Endodermal cell (in vitro differentiated cells): ENCODE measurements around the gene DHH. TPM values are rescaled to one million over a fixed set of nuclear protein-coding genes. Genes with fewer than 3 reads are reported as not detected.

Experiments
- DNase-seq: peaks from one replicate; pipeline ENCODE4 v3.0.0-alpha.2; 2017
- H3K27ac ChIP-seq: 2 replicates; pipeline ENCODE4 v1.5.1; 2013; ENCODE audit warnings: mild to moderate bottlenecking, low read depth, low read length, moderate library complexity
- H3K27me3 ChIP-seq: 2 replicates; pipeline ENCODE4 v1.6.1; 2013; ENCODE audit warnings: mild to moderate bottlenecking, low read length, moderate library complexity; ENCODE audit not compliant: insufficient read depth, control insufficient read depth, poor library complexity, severe bottlenecking
- H3K36me3 ChIP-seq: 2 replicates; pipeline ENCODE4 v1.7.0; 2013; ENCODE audit warnings: mild to moderate bottlenecking, low read length, moderate library complexity; ENCODE audit not compliant: control insufficient read depth, insufficient read depth
- H3K4me1 ChIP-seq: one replicate; pipeline ENCODE4 v1.7.0; 2013; ENCODE audit warnings: low read length; ENCODE audit not compliant: control insufficient read depth, insufficient read depth
- H3K4me3 ChIP-seq: 2 replicates; pipeline ENCODE4 v1.5.1; 2013; ENCODE audit warnings: mild to moderate bottlenecking, low read length, moderate library complexity
- H3K9ac ChIP-seq: 2 replicates; pipeline ENCODE4 v1.6.1; 2013; ENCODE audit warnings: mild to moderate bottlenecking, low read length, moderate library complexity; ENCODE audit not compliant: poor library complexity, severe bottlenecking; ENCODE audit errors: extremely low read depth
- H3K9me3 ChIP-seq: 2 replicates; pipeline ENCODE4 v1.6.1; 2013; ENCODE audit warnings: mild to moderate bottlenecking, low read length, moderate library complexity; ENCODE audit not compliant: control insufficient read depth
- H3K27ac Mint-ChIP-seq: 2 replicates; pipeline ENCODE4 v1.8.0; 2020; ENCODE audit warnings: mixed read lengths
- H3K27me3 Mint-ChIP-seq: 2 replicates; pipeline ENCODE4 v1.8.0; 2021; ENCODE audit warnings: mild to moderate bottlenecking, mixed read lengths; ENCODE audit not compliant: insufficient read depth
- H3K36me3 Mint-ChIP-seq: 2 replicates; pipeline ENCODE4 v1.8.0; 2020; ENCODE audit warnings: low read depth, mixed read lengths
- H3K4me1 Mint-ChIP-seq: 2 replicates; pipeline ENCODE4 v1.8.0; 2020; ENCODE audit warnings: mixed read lengths
- H3K4me3 Mint-ChIP-seq: 2 replicates; pipeline ENCODE4 v1.8.0; 2020; ENCODE audit warnings: mild to moderate bottlenecking, moderate library complexity, mixed read lengths
- H3K9me3 Mint-ChIP-seq: 2 replicates; pipeline ENCODE4 v1.8.0; 2020; ENCODE audit warnings: mild to moderate bottlenecking, mixed read lengths
- WGBS, 2 experiments: methylation state at CpG; one replicate each; pipeline versions ENCODE4 v1.1.5 to v1.1.7; 2013; ENCODE audit warnings: missing lambda C conversion rate in 2 of 2, mixed read lengths in 1 of 2; ENCODE audit not compliant: insufficient coverage in 1 of 2, insufficient read length in 1 of 2; 5-methylcytosine and 5-hydroxymethylcytosine counted together
- total RNA-seq, 2 donors: library from RNA; stranded (reverse); fragmentation: NEBNext Ultra II Directional in 1 of 2; extraction: Animal tissue kit (Norgen Biotek cat#: 25700) in 1 of 2; gene quantifications; 2 replicates in 1 of 2; 3 replicates in 1 of 2; pipeline ENCODE4 v1.2.1, GENCODE V29; 2021
- TF ChIP-seq, protein P1 (sequence below): fragments of 200-600 bp; sonication (generic); conservative IDR thresholded peaks from 2 replicates; pipeline ENCODE4 v1.5.0; 2021; ENCODE audit warnings: antibody characterized with exemption, mild to moderate bottlenecking

The DHH gene
- total RNA-seq, 2 donors from 2014 or later: 0.15 to 0.51 TPM

DNA sequence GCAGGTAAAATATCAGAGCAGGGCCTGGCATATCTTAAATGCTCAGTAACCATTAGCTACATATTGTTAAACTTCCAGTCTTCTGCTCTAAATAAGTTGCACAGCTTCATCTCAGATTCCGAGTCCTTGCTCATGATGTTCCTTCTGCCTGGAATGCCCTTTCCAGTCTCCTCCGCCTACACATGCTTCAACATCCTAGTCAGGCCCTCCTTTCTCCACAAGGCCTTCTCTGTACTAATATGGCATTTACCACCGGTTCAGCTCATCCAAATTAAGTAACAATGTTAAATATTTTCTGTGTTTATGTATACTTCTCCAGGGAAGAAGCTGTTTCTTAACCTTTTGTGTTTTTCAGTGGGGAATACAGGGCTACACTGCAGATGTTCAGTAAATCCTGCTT is 8.5 kb downstream of the DHH start:
- TF ChIP-seq, protein P1, sequence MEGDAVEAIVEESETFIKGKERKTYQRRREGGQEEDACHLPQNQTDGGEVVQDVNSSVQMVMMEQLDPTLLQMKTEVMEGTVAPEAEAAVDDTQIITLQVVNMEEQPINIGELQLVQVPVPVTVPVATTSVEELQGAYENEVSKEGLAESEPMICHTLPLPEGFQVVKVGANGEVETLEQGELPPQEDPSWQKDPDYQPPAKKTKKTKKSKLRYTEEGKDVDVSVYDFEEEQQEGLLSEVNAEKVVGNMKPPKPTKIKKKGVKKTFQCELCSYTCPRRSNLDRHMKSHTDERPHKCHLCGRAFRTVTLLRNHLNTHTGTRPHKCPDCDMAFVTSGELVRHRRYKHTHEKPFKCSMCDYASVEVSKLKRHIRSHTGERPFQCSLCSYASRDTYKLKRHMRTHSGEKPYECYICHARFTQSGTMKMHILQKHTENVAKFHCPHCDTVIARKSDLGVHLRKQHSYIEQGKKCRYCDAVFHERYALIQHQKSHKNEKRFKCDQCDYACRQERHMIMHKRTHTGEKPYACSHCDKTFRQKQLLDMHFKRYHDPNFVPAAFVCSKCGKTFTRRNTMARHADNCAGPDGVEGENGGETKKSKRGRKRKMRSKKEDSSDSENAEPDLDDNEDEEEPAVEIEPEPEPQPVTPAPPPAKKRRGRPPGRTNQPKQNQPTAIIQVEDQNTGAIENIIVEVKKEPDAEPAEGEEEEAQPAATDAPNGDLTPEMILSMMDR: no peak
- H3K4me3 Mint-ChIP-seq: no peak overlapping the region

DNA sequence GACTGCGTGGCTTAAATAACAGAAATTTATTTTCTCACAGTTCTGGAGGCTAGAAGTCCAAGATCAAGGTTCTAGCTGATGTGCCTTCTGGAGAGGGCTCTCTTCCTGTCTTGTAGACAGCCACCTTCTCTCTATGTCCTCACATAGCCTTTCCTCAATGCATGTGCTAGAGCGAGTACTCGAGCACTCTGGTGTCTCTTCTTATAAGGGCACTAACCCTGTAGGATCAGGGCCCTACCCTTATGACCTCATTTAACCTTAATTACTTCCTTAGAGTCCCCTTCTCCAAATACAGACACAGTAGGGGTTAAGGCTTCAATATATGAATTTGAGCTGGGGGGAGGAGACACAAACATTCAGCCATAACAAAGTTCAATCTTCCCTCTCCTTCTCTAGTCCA is 10.2 kb downstream of the DHH start:
- Mint-ChIP-seq H3K4me1 (peaks cover 11% of the 10 kb centered on the region), H3K27ac (no peak overlapping the region), H3K9me3 (no peaks in the 10 kb centered on the region), H3K27me3 (peaks cover 64% of the 10 kb centered on the region), H3K36me3 (no peaks in the 10 kb centered on the region), H3K4me3 (no peak overlapping the region)
- H3K4me3 ChIP-seq: no peak overlapping the region
- H3K36me3 ChIP-seq: no peaks in the 10 kb centered on the region
- no peak for DNase-seq
- H3K9ac ChIP-seq: no peak overlapping the region
- H3K4me1 ChIP-seq: no peaks in the 10 kb centered on the region
- H3K27me3 ChIP-seq: peaks cover 45% of the 10 kb centered on the region
- WGBS, 2 experiments: 96 to 100% methylated on average over 3 of the region's 3 CpGs
- no peak overlapping the region for H3K27ac ChIP-seq
- peaks cover 5% of the 10 kb centered on the region for H3K9me3 ChIP-seq
- TF ChIP-seq, protein P1: no peak

More for the DNA sequence above, 8.5 kb downstream of the DHH start:
- Mint-ChIP-seq H3K27me3 (peaks cover 71% of the 10 kb centered on the region), H3K4me1 (peaks cover 11% of the 10 kb centered on the region), H3K9me3 (no peaks in the 10 kb centered on the region), H3K27ac (no peak overlapping the region), H3K36me3 (no peaks in the 10 kb centered on the region)
- H3K4me3 ChIP-seq: no peak overlapping the region
- H3K36me3 ChIP-seq: no peaks in the 10 kb centered on the region
- no peak overlapping the region for H3K9ac ChIP-seq
- peaks cover 5% of the 10 kb centered on the region for H3K9me3 ChIP-seq
- no peak overlapping the region for H3K27ac ChIP-seq
- H3K27me3 ChIP-seq: peaks cover 62% of the 10 kb centered on the region
- H3K4me1 ChIP-seq: peaks cover 3% of the 10 kb centered on the region
- DNase-seq: no peak
- 91 to 95% methylated on average over 2 of the region's 3 CpGs for WGBS, 2 experiments

DNA sequence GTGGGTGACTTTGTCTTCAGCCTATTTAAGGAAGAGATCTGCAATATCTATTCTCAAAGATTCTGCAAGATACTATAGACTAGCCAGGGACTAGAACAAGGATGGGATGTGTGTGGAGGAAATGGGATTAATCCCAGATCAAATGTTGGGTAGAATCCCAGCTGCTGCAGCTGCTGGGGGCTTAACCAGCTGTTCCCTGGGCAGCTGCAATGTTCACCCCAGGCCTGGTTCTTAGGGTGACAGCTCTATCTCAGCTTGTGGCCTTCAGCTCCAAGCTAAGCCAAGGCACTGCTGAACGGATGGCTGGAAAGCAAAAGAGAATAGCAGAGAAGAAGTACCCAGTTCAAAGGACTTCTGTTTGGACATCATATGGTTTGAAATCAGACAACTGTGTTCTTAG is 14.8 kb downstream of the DHH start:
- no peaks in the 10 kb centered on the region for H3K9me3 Mint-ChIP-seq
- Histone ChIP-seq H3K4me3 (no peak overlapping the region), H3K27me3 (peaks cover 6% of the 10 kb centered on the region), H3K4me1 (no peaks in the 10 kb centered on the region), H3K9ac (no peak overlapping the region), H3K27ac (no peak overlapping the region), H3K9me3 (peaks cover 5% of the 10 kb centered on the region), H3K36me3 (no peaks in the 10 kb centered on the region)
- TF ChIP-seq, protein P1: no peak
- 78 to 100% methylated on average over 1 of the region's 1 CpG for WGBS, 2 experiments
- no peak overlapping the region for H3K27ac Mint-ChIP-seq
- no peak overlapping the region for H3K4me3 Mint-ChIP-seq
- no peak for DNase-seq
- H3K27me3 Mint-ChIP-seq: peaks cover 23% of the 10 kb centered on the region
- H3K4me1 Mint-ChIP-seq: peaks cover 5% of the 10 kb centered on the region
- no peaks in the 10 kb centered on the region for H3K36me3 Mint-ChIP-seq
